ENCODE data around the gene CSNK2A1.
"Not testable (repeated sequence)": the region's sequence is repeated elsewhere in the genome, so short reads cannot be mapped to it uniquely, and the experiment has no call there.

CSNK2A1 gene

DNA sequence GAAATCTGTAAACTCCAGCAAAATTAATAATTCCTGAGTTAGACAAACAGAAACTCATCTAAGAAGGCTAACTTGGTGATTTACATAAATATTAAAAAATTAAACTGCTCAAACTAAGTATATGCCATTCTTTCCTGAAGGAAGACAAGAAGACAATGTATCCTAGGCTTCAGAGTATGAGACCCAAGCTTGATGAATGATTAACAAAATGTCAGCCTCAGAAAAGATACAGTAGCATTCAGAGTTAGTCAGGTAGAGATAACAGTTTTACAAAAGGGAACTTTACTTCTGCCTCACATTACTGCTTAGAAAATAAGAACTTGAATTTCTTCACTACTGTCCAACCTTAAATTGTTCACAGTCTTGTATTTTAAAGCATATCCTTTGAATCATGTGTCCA is 12.0 kb downstream of the CSNK2A1 start:
- DNase-seq = no peak

DNA sequence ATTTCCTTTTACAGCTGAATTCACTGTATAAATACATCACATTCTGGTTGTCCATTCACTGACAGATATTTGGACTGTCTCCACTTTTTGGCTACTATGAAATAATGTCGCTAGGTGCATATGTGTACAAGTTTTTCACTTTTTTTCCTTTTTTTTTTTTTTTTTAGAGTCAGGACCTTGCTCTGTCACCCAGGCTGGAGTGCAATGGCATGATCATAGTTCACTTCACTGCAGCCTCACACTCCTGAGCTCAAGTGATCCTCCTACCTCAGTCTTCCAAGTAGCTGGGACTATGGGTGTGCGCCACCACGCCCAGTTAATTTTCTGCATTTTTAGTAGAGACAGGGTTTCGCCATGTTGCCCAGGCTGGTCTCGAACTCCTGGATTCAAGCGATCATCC is 13.3 kb downstream of the CSNK2A1 start:
- DNase-seq = no peak

DNA sequence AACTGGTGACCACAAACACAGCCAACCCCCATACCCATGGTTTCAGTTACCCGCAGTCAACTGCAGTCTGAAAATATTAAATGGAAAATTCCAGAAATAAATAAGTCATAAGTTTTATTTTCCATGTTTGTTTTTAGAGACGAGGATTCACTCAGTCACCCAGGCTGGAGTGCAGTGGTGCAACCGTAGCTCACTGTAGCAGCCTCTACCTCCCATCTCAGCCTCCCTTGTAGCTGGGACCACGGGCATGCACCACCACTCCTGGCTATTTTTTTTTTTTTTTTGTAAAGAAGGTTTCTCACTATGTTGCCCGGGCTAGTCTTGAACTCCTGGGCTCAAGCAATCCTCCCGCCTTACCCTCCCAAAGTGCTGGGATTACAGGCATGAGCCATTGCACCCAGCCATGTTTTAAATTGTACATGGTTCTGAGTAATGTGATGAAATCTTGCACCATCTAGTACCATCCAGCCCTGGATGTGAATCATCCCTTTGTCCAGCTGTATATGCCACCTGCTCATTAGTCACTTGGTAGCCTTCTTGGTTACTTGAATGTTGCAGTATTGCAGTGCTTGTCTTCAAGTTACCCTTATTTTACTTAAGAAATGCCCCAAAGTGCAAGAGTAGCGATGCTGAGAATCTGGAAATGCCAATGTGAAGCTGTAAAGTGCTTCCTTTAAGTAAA is 14.5 kb downstream of the CSNK2A1 start:
- no peak for DNase-seq

DNA sequence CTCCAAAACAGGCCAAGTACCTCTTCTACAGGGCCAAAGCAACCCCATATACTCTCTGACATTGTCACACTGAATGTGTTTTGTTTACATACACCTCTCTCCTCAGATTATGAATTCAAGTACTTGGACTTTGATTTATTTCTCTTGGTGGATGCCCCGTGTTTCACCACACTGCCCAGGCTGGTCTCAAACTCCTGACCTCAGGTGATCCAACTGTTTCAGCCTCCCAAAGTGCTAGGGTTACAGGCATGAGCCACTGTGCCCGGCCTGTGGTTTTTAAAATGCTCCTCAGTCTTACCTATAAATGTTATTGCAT is 16.1 kb downstream of the CSNK2A1 start:
- DNase-seq = no peak

DNA sequence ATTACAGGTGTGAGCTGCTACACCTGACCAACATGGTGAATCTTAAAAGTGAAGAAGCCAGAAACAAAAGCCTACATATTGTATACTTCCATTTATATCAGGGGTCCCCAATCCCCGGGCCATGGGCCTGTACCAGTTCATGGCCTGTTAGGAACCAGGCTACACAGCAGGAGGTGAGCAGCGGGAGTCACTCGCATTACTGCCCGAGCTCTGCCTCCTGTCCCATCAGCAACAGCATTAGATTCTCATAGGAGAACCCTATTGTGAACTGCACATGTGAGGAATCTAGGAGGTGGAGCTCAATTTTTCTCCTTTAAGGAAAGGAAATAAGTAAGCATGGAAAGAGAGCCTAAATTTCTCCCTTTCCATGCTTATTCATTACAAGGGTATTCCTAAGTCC is 21.7 kb downstream of the CSNK2A1 start:
- DNase-seq = no peak

DNA sequence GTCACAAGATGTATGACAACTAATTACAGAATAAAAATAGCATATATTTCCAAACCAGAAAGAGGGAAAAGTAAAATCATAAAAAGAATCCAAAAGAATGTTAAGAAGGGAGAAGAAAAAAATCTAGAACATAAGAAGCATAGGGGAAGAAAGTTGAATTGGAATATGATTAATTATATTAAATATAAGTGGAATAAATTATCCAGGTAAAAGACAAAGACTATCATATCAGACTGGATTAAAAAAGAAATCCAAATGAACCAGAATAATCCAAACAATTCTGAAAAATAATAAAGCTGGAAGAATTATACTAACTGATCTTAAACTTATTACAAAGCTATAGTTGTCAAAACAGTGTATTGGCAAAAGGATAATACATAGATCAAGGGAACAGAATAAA is 23.6 kb downstream of the CSNK2A1 start:
- DNase-seq = no peak

DNA sequence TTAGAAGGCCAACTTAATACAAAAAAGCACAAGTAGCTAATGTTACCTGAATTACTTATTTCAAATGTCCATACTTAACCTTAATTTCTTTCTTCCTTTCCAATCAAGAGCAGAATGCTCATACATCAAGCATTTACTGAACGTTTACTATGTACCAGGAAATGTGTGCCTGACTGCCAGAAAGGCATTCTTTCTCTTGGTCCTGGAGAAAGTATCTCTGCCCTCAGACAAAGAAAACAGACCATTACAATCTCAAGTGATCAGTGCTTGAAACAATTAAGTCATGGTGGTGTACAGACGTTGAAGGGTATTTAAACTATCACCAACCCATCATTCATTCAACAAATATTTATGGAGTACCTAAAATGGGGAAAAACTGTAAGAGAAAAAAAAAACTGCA is 26.4 kb downstream of the CSNK2A1 start:
- DNase-seq = no peak

DNA sequence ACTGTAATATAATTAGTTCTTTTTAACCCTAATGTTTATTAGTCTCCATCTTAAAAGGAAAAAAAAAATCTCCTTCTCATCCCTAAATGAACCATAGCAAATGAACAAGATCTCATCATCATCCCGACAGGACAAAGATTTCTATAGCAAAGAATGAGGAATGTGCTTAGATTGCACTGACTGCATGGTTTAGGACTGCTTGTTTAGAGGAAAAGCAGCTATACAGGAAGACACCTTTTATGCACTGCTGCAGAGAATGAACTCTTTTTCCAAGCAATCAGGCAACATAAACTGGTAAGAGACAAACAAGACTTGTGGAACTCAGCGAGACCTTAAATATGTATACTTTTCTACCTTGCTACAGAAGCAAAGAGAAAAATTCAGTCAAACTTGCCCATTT is 26.8 kb downstream of the CSNK2A1 start:
- no peak for DNase-seq

DNA sequence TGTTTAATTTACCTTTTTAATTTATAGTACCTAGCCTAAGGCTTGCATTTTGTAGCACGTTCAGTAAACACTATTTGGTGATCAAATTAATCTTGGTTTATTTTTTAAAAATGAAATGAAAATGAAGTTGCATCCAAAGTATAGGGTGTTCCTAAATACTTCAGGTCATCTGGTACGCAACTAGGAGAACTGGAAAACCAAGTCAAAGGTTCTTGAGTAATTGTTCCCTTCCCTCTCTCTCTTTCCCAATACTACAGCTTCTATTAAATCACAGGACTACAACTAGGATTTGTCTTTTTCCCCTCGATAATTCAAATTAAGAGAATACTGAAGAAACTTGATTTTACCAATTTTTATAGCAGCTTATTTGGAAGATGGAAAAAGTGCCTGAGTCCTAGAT is 27.9 kb downstream of the CSNK2A1 start:
- DNase-seq = no peak

DNA sequence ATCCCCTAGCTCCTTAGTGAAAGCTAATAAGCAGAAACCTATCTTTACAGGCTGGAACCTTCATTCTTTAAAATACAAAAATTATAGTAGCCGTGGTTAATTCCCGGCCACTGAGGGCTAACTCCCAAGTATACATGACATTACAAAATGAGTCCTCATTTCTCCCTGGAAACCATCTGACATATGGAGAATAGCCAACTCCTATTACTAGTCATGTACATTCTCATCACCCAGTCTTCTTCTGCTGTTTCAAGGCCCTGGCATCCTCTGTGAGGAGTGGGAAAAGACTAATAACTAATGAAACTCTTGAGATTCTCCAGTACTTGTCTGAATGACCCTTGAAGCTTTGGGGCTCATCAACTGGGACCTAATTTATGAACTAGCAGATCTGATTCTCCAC is 30.2 kb downstream of the CSNK2A1 start:
- DNase-seq = no peak

DNA sequence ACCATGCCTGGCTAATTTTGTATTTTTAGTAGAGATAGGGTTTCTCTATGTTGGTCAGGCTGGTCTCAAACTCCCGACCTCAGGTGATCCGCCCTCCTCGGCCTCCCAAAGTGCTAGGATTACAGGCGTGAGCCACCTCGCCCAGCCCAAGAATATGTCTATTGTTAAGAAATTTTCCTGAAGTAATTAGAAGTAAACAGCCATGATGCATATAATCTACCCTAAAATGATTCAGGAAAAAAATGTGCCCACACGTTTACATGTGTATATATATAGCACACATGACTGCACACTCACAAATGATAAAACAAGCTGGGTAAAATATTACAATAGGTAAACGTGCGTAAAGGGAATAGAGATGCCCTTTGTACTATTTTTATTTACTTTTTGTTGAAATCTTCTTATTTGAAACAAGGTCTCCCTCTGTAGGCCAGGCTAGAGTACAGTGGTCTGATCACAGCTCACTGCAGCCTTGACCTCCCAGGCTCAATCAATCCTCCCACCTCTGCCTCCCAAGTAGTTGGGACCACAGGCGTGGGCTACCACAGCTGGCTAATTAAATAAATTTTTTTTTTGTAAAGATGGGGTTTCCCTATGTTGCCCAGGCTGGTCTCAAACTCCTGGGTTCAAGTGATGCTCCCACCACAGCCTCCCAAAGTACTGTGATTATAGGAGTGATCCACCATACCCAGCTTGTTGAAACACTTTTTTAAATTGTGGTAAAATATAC is 33.1 kb downstream of the CSNK2A1 start:
- not testable (repeated sequence) for DNase-seq

DNA sequence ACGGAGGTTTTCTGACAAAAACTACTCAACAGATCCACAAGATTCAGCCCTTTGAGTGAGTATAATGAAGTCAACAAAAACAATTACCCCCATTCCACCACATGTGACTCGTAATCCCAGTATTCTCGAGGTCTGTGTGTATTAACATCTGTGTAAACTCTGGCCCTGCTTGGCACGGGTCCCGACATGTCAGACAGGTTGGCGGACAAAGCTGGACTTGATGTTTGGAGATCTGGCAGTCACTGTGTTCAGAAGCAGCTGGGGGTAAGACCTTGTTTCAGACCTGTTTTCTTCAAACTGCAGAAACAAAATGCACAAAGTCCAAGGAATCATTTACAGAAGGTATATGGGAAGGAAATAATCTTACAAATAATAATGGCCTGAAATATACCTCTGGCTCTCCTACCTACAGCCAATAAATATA is 35.2 kb downstream of the CSNK2A1 start:
- not testable (repeated sequence) for DNase-seq

DNA sequence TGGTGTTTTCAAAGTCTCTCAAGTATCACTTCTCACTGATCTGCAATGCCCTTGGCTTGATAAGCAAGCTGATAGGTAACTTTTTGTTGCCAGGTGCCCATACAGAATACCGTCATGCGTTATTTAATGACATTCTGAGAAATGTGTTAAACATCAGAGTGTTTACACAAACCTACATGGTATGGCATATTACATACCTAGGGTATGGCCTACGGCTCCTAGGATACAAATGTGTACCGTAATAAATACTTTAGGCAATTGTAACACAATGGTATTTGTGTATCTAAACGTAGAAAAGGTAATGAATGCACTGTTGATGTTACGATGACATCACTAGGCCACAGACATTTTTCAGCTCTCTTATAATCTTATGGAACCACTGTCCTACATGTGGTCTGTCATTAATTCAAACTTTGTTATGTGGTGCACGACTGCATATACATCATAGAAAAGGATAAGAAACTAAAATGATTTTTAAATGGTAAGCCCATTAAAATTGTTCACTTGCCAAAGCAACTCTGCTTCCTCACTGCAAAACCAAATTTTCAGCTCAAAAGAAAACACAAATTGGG is 35.7 kb downstream of the CSNK2A1 start:
- no peak for DNase-seq

DNA sequence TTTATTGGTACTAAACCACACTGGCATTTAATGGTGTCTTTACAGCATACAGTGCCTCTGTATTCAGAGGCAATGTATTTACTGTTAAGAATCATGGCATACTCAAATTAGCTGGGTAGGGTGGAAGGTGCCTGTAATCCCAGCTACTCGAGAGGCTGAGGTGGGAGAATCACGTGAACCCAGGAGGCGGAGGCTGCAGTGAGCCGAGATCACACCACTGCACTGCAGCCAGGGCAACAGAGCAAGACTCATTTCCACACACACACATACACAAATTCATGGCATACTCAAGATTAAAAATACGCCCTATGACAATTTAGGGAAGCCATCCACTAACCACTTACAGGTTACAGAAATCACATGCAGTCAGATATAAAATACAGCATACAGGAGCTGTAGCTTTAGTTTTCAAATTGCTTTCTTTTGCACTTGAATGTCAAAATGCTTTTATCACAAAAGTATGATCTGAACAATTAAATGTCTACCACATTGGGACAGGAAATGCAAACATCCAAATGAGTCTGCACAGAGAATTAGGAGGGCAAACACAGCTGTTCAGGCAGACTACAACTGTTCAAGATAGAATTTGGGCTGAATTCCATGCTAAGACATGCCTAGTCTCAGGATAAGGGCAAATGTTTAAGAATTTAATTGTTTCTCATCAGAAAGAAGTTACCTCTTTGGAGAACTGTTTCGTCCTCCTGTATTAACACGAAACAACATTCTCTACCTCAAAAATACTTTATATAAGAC is 36.4 kb downstream of the CSNK2A1 start:
- no peak for DNase-seq

DNA sequence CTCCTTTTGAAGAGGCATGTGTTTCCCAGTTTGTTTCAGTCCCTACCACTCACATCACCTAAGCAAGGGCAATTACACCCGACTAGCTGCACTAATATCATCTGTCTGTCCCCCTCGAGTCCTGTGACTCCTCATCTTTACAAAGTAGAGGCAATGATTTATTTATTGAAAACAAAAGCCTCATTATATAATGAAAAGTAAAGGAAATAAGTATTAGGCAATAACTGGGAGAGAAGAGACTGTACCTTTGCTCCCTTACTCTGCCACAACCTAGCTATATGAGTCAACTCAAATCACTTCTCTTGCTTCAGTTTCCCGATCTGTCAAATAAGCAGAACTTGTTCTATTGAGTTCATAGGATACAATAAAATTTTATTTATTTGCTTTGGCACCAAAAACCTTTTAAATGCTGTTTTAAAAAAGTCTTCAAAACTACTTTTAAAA is 38.9 kb downstream of the CSNK2A1 start:
- DNase-seq = no peak

DNA sequence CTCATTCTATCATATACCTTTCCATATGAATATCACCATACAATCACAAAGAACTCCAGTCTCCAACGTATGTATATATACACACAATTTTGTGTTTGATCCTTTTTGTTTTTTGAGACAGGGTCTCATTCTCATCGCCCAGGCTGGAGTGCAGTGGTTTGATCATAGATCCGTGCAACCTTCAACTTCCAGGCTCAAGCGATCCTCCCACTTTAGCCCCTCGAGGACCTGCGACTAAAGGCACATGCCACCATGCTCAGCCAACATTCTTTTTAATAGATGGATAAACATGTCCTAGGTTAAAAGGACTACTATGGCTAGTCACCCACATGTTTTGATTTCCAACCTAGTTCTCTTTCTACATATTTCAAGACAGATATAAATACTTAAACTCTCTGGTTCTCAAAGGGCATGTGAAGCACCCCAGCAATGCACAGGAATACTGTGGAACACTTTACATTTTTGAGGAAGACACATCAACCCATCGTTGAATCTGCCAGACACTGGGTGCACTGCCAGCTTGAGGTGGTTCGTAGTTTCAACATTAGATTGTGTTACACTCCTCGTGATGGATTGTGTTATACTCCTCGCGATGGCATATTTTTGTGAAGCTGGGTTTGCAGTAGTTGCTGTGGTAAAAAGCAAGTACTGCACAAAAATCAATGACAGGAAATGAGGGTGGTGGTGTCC is 40.4 kb downstream of the CSNK2A1 start:
- no peak for DNase-seq

DNA sequence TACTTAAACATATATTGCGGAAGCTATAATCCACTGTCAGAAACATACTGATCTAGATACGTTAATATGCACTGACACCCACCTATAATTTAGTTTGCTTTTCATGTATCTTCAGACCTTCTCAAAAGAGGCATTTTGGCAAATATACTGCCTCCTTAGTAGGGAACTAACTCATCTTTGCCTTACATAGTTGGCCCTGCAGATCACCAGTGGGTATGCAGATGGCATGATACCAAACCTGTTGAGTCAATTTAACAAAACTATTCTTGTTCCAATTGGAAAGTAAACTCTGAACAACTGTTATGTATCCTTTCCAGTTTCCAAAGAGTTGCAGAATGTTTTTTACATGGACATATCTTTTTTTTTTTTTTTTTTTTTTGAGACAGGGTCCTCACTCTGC is 45.6 kb downstream of the CSNK2A1 start:
- DNase-seq = no peak

DNA sequence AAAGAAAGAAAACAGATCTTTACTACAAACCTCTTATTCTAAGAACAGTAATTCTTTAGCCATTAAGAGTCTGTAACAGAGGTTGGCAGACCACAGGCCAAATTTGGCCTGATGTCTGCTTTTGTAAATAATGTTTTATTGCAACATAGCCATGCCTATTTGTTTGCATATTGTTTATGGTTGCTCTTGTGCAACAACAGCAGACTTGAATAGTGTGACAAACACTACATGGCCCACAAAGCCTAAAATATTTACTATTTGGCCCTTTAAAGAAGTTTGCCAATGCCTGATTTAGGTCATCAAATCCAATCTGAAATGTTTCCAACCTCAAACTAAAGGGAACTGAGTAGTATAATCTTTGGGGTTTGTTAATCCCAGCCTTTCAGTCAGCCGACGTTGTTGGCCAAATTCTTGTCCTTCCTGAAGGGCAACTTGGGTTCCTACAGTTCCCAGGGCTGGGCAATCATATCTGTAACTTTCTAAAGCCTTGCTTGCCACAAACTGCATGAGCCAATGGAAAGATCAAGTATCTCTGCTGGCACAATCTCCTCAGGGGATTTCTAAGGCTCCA is 47.4 kb downstream of the CSNK2A1 start:
- no peak for DNase-seq

DNA sequence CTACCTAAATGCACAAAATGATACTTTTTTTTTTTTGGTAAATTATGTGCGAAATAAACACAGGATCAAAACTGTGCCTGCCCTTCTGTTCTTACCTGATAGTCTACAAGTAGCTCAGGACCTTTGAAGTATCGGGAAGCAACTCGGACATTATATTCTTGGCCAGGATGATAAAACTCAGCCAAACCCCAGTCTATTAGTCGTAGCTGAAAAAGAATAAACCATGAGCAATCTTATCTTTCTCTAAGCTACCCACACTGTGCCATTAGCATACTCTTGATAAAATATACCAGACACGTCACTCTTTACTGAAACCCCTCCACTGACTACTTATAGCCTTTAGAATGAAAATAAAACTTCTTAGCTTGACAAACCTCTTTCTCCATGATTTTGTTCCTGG is 51.4 kb downstream of the CSNK2A1 start:
- no peak for DNase-seq

DNA sequence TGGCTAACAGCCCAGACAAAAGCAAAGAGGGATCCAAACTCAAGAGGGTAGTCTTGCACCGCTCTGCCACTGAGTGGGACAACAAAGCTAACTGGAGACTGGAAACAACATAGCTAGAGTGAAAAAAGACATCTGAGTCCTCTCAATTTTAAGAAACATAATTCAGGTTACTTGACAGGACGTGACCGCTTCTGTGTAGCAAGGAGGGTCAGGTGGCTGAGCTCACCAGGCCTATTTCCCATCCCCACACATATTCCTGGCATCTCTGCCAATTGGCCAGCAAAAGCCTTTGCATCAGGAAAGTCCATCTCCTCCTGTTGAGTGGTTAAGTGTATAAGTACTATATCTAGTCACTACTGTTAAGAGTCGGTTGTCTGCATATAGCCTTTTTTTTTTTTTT is 55.9 kb downstream of the CSNK2A1 start:
- DNase-seq = no peak

DNA sequence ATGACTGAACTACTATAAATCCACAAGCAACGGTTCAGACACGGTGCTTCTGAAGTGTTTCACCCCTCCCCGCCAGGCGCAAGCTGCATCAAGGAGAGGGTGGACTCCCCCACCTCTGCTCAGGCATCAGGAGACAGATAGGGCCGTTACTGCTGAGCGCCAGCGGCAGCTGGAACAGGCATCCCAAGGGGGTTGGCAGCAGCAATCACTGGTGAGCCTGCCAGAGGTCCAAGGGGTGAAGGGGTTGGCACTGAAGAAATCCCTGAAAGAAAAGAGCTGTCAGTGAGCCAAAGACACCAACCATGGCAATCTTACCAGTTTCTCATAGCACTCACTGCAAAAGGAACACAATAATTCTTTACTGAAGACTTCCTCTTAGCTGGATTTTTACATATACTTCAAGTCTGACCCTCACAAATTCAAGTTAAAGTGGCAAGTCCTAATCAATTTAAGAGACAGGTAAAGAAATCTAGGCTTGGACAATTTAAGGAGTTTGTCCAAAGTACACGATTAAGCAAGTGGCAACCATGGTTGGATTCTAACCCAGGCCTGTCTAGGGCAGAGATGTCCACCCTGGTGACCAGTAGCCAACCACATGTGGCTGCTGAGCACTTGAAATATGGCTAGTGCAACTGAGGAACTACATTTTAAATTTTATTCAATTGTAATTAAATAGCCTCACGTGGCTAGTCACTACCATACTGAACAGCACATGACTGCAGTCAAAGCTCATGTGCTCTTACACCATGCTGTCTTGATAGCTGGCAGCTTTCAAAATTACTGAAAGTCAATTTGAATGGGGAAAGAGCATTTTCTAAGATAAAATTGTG is 59.6 kb downstream of the CSNK2A1 start:
- no peak for DNase-seq

DNA sequence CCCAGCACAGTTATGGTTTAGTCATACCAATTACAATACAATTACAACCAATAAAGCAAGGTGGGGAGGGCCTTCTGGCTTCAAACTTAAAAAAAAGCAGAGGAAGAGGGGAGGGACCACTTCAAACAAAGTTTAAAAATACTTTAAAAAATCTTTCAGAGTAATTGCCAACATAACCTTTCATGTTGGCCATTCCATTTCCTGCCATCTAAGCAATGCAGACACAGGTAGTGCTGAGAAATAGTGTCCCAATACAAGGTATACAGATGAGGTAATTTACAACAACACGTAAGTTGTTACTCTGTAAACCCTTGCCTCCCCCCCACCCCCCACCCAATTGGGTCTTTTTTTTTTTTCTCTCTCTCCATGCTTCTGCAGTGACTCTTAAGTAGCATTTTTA is 62.4 kb downstream of the CSNK2A1 start:
- no peak for DNase-seq
